Femur (tissue), 1 donor: ENCODE results near the gene SNX2.
"Not testable (repeated sequence)": the region's sequence is repeated elsewhere in the genome, so short reads cannot be mapped to it uniquely, and the experiment has no call there.

Experiments used
- DNase-seq: peaks from one replicate; pipeline ENCODE4 v3.0.0-alpha.2; 2017

SNX2 gene, protein sequence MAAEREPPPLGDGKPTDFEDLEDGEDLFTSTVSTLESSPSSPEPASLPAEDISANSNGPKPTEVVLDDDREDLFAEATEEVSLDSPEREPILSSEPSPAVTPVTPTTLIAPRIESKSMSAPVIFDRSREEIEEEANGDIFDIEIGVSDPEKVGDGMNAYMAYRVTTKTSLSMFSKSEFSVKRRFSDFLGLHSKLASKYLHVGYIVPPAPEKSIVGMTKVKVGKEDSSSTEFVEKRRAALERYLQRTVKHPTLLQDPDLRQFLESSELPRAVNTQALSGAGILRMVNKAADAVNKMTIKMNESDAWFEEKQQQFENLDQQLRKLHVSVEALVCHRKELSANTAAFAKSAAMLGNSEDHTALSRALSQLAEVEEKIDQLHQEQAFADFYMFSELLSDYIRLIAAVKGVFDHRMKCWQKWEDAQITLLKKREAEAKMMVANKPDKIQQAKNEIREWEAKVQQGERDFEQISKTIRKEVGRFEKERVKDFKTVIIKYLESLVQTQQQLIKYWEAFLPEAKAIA

DNA sequence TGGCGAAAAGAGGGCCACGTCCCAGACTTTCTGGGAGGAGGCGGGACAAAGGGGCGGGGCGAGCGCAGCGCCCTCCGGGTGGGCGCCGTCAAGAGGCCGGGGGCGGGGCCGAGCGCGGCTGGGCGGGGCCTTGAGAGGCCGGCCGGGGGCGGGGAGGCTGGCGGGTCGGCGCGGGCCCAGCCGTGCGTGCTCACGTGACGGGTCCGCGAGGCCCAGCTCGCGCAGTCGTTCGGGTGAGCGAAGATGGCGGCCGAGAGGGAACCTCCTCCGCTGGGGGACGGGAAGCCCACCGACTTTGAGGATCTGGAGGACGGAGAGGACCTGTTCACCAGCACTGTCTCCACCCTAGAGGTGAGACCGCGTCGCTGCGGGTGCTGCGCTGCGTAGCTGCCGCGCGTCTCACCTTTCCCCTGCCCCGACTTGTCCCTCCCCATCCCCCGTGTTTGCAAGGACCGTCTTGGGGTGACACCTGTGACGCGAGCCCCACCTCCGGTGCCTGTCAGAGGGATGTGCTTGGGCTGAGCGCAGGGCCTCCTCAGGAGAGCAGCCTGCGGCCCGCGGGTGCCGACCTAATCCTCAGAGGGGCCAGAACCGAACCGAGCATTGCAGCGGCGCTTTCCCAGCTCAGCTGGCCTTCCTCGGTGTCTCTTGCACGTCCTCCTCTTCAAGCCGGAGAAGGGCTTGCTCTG lies at the start of gene SNX2:
SNX2 (plus strand) TSS at position 220 of the 689 bp plus-strand sequence; CDS start at position 244, 24 bp downstream.
- DNase-seq = peak; percentile 96

DNA sequence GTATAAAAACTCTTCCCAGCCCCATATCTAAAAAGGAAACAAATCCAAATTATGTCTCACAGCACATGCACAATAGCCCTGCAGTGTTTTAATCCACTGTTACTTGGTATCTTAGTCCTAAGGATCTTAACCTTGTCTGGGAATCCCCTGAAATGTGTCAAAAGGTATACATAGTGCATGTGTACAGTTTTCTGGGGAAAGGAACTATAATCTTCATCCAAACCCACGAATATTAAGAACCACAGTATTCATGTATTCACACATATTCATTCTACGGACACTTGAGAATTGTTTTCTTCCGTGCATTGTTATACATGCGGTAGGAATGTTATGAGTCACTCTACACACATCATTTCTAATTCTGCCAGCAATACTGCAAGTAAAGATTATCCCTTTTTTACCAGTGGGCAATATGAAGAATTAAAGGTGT lies 47.8 kb upstream of the SNX2 start:
- DNase-seq = no peak

DNA sequence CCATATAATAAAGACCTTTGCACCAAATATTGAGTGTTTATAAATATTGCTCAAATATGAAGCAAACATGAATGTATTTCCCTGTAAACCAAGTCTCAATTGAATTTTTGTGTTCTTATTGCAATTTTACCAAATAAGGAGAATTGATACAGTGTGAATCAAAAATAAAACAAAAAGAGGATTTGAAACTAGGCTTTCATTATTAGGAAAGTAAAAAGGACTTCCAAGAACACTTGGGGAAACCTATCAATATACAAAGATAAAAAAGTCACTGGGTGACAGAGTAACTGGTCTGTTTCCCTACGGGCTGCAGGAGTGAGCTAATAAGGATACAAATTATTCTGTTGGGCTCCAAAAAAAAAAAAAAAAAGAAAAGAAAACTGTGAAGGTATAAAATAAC lies 44.8 kb upstream of the SNX2 start:
- DNase-seq = no peak

DNA sequence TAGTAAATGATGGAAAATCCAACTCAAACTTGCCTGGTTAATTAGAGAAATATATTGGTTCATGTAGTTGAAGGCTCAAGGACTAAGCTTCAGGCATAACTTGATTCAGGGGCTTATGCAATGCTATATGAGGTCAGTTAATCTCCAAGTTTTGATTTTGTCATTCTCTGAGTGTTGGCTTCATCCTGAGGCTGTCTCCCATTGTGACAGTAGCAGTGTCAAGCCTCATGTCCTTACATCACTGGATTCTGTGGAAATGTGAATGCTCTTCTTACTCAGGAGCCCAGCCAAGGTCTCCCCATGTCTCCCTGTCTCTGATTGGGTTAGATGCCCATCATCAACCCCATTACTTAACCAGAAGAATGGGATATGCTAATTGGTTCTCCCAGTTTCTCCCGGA lies 44.4 kb upstream of the SNX2 start:
- DNase-seq = no peak

DNA sequence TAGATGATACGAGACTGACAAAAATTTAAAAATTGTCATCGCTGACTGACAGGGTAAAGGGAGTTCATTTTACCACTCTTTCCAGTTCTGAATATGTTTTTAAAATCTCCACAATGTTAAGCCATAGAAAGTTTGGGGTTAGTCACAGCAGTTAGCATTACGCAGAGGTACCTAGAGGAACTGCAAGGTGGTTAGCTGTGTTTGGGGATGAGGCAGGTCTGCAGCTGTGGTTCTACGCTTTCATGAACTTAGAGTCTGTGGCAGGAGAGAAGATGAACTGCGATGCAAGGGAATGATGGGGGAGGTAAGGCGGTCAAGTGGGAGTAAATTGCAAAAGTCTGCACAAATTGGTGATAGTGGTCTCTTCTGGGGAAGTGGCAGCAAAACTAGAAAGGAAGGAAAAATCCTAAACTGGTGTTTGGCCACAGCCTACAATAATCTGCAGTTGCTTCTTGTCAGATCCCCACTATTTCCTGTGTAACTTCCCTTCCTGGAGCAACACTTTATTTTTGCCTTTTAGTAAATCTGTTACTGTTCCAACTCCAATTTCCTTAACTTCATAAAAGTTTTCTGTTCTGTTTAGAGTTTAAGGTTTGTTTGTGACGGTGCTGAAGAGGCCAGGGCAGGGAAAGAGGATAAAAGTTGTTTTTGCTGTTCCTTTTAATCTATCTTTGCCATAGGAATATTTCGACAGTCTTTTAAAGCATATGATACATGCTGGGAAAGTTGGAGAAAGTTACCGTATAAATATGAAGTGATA lies 38.6 kb upstream of the SNX2 start:
- no peak for DNase-seq

DNA sequence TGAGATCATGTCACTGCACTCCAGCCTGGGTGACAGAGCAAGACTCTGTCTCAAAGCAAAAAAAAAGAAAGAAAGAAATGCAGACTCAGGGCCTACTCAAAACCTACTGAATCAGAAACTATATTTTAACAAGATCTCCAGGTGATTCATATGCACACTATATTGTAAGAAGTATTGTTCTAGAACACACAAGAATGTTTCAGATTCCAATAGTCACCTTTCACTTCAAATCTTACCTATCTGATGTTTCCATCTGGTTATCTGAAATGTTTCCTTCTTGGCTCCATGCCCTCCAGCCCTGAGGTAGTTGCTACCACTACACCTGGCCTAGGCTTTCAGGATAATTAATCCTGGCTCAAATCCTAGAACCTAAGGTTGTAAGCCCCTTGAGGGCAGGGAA lies 36.8 kb upstream of the SNX2 start:
- no peak for DNase-seq

DNA sequence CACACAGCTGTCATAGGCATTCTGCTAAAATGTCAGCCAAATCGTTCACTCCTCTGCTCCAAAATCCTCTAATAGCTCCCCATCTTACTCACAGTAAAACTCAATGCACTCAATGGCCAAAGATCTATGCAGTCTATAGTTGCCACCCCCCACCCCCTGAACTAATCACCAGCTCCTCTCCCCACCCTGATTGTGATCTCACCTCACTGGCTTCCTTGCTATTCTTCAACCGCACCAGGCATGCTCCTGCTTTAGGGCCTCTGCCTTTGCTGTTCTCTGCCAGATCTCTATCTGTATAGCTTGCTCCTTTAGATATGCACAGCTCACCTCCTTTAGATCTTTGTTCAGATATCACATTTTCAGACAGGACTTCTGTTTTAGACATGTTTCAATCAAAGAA lies 33.2 kb upstream of the SNX2 start:
- no peak for DNase-seq

DNA sequence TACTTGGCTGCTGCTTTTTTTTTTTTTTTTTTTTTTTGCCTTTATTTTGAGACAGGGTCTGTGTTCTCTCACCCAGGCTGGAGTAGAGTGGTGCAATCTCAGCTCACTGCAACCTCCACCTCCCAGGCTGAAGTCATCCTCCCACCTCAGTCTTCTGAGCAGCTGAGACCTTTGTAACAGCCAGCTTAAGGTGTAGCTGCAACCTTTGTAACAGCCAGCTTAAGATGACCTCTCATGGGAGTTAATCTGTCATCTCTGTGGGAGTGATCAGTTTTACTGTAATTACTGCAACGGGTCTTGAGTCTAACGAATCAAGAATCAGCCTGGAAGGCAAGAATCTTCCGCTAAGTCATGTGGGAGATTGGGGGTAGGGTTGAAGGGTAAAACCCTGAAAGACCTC lies 31.6 kb upstream of the SNX2 start:
- no peak for DNase-seq

DNA sequence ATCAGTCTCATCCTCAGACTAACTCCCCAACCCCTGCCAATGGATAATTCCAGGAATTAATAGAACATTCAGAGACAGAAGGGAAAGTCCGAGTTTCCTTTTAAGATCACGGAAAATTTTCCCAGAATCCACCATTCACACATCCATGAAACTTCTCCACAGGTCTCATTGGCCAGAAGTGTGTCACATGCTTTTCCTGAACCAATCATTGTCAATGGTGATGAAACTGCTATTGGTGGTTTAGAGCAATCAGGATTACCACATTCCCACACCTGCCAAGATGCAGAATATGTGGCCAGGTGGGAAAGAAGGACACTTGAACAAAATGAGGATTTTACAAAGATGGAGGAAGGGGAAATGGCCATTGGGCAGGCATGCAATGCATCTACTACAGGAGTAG lies 29.3 kb upstream of the SNX2 start:
- DNase-seq = no peak

DNA sequence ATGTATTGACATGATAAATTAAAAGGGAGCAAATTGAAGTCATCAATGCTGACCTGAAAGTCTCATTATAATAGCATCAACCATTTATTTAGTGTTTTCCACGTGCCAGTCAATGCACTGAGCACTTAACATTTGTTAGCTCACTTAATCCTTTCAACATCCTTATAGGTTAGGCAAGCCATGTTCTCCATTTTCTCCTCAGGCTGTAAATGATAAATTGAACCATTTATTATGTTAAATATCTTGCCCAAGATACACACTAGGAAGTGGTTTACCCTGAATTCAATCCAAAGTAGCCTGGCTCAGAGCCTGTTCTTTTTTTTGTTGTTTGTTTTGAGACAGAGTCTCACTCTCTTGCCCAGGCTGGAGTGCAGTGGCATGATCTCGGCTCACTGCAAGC lies 25.0 kb upstream of the SNX2 start:
- no peak for DNase-seq

DNA sequence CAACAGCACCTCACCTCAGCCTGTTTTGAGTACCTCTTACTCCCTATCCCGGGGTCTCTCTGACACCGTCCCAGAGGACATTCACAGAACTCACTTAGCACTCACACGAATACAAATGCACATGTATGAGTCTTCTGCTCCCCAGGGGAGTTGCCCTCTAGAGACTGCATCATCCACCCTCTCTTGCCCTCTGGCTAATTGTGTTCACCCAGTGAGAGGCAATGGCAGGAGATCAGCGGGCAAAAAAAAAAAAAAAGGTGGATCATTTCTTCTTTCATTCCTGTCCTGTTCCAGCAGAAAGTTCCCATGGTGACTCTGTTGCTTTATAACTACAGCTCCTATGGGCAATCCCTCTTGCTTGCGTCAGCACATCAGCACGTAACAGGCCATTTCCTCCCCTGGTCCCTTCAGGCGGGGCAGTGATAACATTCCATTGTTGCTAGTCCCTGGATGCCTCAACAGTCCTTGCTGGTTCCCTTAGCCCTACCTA lies 23.5 kb upstream of the SNX2 start:
- DNase-seq = peak; percentile 32

DNA sequence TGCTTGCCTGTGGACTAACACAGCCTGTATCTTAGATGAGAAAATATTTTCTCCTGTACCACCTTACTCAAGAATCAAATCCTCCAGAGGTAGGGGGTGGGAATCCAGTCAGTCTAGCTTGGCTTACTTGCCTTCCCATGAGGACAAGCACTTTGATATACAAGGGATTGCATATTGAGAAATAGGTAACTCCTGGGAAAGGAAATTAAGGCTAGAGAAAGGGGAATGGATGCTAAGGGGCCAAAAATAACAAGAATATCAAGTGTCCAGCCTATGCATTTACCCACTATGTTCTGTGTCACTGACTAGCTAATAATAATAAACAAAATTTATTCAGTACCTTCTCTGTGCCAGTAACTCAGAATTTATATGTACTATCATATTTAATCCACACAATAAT lies 21.4 kb upstream of the SNX2 start:
- DNase-seq = no peak

DNA sequence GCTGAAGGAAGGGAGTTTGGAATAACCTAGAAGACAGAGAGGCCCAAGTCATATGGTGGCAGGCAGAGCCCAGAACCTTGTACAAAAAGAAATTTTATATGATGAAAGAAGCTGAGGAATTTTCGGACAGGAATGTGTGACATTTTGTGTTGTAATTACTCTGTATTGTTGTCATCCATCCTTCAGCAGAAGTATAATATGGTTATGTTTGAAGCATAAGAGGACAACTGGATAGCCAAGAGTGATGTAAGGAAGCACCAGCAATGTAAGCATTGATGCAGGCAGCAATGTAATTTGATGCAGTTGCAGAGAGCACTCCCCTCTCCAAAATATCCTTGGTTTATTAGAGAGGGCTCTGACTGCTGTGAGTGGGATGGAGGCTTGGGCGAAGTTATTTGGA lies 19.1 kb upstream of the SNX2 start:
- DNase-seq = no peak

DNA sequence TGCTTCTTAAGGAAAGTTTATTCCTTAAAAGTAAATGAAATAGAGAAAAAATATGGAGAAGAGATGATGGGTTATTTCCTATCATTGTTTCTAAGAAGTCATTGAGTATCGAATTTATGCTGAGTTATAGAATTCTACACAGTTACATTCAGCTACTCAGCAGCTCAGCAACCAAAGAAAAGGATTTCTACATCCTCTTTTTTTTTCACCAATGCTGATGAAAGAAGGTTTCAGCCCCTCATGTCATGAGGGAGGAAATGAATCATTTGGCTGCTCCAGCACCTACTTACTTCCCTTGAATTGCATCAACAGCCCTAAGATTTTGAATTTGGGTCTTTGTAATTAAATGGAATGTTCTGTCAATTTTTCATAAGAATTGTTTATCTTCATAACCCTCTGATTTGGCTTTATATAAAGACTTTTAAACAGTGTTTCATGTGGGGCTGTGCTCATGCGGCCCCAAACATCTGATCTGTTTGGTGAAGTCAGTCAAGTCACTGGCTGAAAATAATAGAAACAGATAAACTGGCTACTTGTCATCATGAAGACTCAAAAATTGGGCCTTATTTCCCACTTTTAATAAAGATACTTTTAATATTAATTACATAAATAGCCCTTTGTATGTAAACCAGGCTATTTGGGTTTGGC lies 18.5 kb upstream of the SNX2 start:
- no peak for DNase-seq

DNA sequence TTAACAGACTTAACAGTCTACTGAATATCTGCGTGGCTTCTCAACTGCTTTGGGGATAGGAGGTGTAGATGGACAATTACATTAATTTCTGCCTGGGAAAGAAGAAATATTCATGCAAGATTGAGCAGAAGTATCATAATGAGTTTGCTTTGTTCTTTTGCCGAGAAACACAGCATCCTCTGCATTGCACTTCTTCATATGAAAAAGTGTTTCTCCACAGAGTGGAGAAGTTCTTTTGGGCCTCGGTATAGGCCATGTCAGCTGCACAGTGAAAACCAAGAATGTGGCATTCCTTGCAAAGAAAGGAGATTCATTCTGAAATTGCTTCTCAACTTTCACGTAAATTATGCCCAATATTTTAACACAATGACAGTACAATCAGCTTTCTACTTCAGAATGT lies 17.6 kb upstream of the SNX2 start:
- DNase-seq = no peak

DNA sequence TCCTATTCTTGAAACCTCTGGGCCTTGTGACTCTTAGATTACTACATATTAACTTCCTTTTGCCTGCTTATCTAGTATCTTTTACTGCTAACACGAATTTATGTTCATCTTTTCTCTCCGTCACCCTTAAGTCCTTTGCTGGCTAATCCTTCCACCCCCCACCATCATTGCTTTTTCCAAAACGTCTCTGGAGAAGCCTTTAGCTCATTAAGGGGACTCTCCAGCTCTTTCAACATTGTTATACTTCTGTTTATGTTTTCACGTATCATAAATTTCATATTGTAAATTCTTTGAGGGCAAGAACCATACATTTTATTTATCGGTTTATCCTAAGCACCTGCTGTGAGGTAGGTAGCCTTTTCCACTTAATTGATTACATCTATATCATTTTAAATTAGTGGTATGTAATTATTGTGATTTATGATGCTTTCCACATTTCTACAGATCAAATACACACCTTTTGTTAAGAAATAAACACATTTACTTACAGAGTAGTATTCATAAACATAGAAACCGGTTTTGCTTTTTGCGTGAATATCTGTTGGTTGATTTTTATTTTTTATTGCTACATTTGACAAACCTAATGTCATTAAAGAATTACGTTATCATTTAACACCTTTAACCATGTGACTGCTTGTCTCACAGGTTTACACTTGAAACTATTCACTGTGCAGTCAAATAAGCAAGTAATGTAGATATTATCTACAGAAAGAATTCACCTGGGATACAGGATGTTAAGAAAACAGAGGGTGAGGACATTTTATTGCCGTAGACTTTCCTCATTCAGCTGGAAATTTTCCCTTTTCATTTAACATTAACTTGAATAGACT lies 15.4 kb upstream of the SNX2 start:
- DNase-seq = no peak

DNA sequence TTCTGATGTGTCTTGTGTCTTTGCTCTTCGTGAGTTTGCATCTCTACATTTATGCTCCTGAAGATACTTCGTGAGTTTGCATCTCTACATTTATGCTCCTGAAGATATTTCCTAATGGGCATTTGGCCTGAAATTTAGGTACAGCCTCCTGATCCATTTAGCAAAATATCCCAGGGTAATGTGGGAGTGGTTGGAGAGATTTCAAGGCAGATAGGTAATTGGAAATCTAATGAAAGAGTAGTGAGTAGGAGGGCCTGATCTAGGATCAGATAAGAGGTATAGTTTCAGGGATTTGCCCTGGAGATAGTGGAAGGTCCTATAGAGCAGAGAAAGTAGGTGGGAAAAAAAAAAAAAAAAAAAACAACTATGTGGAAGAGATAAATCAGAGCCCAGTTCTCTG lies 14.6 kb upstream of the SNX2 start:
- DNase-seq = no peak

DNA sequence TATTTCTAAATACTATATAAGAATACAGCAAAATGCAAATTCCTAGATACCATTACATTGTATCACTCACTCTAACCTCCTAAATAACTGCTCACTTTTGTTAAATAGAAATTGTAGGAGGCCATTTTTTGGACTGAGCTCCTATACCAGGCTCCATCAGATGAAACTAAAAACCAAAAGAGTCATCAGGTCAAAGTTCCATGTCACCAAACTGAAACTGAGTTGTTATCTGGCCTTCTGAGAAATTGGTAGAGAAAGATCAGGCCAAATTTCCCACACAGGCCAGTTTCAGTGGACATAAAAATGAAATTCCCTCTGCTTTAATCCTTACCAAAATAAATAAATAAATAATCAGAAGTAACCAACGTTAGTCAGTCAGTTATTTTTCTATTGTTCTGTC lies 13.8 kb upstream of the SNX2 start:
- no peak for DNase-seq

DNA sequence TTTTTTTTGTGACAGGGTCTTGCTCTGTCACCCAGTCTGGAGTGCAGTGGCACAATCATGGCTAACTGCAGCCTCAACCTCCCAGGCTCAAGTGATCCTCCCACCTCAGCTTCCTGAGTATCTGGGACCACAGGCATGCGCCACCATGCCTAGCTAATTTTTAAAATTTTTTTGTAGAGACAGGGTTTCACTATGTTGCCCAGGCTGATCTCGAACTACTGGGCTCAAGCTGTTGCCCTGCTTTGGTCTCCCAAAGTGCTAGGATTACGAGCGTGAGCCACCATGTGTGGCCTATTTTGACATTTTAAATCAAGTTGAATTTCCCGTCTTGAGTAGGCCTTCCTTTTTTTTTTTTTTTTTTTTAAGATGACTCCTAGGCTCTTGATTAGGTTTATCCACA lies 13.0 kb upstream of the SNX2 start:
- not testable (repeated sequence) for DNase-seq

DNA sequence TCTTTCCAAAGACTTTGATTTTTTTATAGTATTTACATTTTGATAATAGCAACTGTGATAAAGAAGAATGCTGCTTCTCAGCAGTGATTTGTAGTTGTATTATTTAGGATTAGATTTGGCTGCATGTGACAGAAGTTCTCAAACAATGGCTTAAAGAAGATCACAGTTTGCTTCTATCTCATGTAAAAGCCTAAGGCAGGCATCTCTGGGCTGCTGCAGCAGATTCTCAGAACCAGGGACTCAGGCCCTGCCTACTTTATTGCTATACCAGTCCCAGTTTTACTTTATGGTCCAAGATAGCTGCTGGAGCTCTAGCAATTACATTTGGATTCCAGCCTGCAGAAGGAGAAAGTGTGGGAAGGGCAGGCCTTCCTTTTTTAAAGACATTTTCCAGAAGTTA lies 8.8 kb upstream of the SNX2 start:
- no peak for DNase-seq

DNA sequence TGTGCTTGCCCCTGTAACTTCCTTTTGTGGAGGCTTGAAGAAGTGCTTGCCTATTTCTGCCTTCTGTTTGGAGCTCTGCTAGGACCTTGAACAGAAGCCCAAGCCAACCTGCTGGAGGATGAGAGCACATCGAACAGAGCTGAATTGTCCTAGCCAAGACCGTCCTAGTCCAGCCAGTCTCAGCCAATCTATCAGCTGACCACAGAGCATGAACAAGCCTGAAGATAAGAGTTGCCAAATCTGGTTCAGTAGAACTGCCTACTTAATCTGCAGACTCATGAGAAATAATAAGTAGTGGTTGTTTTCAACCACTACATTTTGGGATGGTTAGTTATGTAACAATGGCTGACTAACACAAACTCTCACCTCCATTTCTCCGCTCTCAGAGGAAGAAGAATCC lies 4.4 kb upstream of the SNX2 start:
- DNase-seq = no peak

DNA sequence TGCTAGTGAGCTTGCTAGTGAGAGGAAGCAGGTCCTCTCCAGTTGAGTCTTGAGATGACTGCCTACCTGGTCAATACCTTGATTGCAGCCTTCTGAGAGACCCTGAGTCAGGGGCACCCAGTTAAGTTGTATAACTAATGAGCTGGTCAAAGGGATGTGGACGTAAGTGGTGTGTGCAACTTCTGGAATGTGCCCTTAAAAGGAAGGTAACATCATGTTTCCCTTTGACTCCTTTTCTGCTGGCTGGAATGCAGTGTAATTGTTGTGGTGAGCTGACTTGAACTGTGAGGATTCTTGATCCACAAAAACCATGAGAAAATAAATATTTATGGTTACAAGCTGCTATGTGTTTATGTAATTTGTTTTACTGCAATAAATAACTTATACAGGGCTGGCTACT lies 2.4 kb upstream of the SNX2 start:
- no peak for DNase-seq
